ENCODE data around the gene NPHP1.

The NPHP1 gene

GRCh38 chr2:110182449-110182848 lies 22.4 kb downstream of the NPHP1 start:
- Histone ChIP-seq H4K20me1 (ENCODE audit: low read depth, low read length) (no peaks in the 10 kb centered on the region), H3K27ac (ENCODE audit: low read depth, low read length) (no peak overlapping the region), H3K36me3 (ENCODE audit: low read length) (no peaks in the 10 kb centered on the region), H3K4me2 (ENCODE audit: low read depth, low read length, poor library complexity, severe bottlenecking) (no peak overlapping the region), H3K9me2 (replicated peaks; ENCODE audit: insufficient read depth, low read length) (no peaks in the 10 kb centered on the region), H2AFZ (ENCODE audit: low read depth, low read length, severe bottlenecking) (no peak overlapping the region), H3K4me3 (ENCODE audit: insufficient read depth, low read length, poor library complexity, severe bottlenecking) (no peak overlapping the region), H3K79me2 (ENCODE audit: insufficient read depth, low read length) (no peaks in the 10 kb centered on the region), H3K9ac (ENCODE audit: low read length) (no peak overlapping the region), H3K9me3 (ENCODE audit: insufficient read depth, low read length) (no peaks in the 10 kb centered on the region), H3F3A (ENCODE audit: insufficient read depth) (no peaks in the 10 kb centered on the region), H3K27me3 (ENCODE audit: low read length) (no peaks in the 10 kb centered on the region)
- TF ChIP-seq CTCF (IDR thresholded peaks at IDR 0.05; ENCODE audit: insufficient read depth, low read length, poor library complexity, severe bottlenecking): no peak
- TF ChIP-seq EZH2phosphoT487 (conservative IDR thresholded peaks at IDR 0.05; ENCODE audit: low read length): no peak

- Histone ChIP-seq H3K79me2 (ENCODE audit: insufficient read depth, low read length) (no peaks in the 10 kb centered on the region), H3K9ac (ENCODE audit: low read length) (no peak overlapping the region), H3K27ac (ENCODE audit: low read depth, low read length) (no peak overlapping the region), H3K36me3 (ENCODE audit: low read length) (no peaks in the 10 kb centered on the region), H4K20me1 (ENCODE audit: low read depth, low read length) (no peaks in the 10 kb centered on the region), H3K4me3 (ENCODE audit: insufficient read depth, low read length, poor library complexity, severe bottlenecking) (no peak overlapping the region), H2AFZ (ENCODE audit: low read depth, low read length, severe bottlenecking) (no peak overlapping the region), H3K27me3 (ENCODE audit: low read length) (no peaks in the 10 kb centered on the region), H3F3A (ENCODE audit: insufficient read depth) (no peaks in the 10 kb centered on the region), H3K4me2 (ENCODE audit: low read depth, low read length, poor library complexity, severe bottlenecking) (no peak overlapping the region), H3K9me3 (ENCODE audit: insufficient read depth, low read length) (no peaks in the 10 kb centered on the region), H3K9me2 (replicated peaks; ENCODE audit: insufficient read depth, low read length) (no peaks in the 10 kb centered on the region)
- TF ChIP-seq EZH2phosphoT487 (conservative IDR thresholded peaks at IDR 0.05; ENCODE audit: low read length): no peak
- no peak for TF ChIP-seq CTCF (IDR thresholded peaks at IDR 0.05; ENCODE audit: insufficient read depth, low read length, poor library complexity, severe bottlenecking)
Observed at GRCh38 chr2:110180036-110180435, 24.8 kb downstream of the NPHP1 start.

GRCh38 chr2:110173523-110173922 lies 31.3 kb downstream of the NPHP1 start:
- Histone ChIP-seq H3K4me3 (ENCODE audit: insufficient read depth, low read length, poor library complexity, severe bottlenecking) (no peak overlapping the region), H3K9ac (ENCODE audit: low read length) (no peak overlapping the region), H3K9me3 (ENCODE audit: insufficient read depth, low read length) (no peaks in the 10 kb centered on the region), H3K79me2 (ENCODE audit: insufficient read depth, low read length) (no peaks in the 10 kb centered on the region), H4K20me1 (ENCODE audit: low read depth, low read length) (no peaks in the 10 kb centered on the region), H3K27ac (ENCODE audit: low read depth, low read length) (no peak overlapping the region), H3K9me2 (replicated peaks; ENCODE audit: insufficient read depth, low read length) (no peaks in the 10 kb centered on the region), H3K36me3 (ENCODE audit: low read length) (no peaks in the 10 kb centered on the region), H3K4me2 (ENCODE audit: low read depth, low read length, poor library complexity, severe bottlenecking) (no peak overlapping the region), H3K27me3 (ENCODE audit: low read length) (no peaks in the 10 kb centered on the region), H2AFZ (ENCODE audit: low read depth, low read length, severe bottlenecking) (no peak overlapping the region), H3F3A (ENCODE audit: insufficient read depth) (no peaks in the 10 kb centered on the region)
- TF ChIP-seq CTCF (IDR thresholded peaks at IDR 0.05; ENCODE audit: insufficient read depth, low read length, poor library complexity, severe bottlenecking): no peak
- TF ChIP-seq EZH2phosphoT487 (conservative IDR thresholded peaks at IDR 0.05; ENCODE audit: low read length): no peak
